Activated CD4-positive, alpha-beta T cell treated with anti-CD3 and anti-CD28 coated beads for 1 hour (primary cell): ENCODE measurements around the gene MTPN.

Experiments used
- DNase-seq: peaks from one replicate; pipeline ENCODE4 v3.0.0-alpha.2; 2020

The MTPN gene, protein sequence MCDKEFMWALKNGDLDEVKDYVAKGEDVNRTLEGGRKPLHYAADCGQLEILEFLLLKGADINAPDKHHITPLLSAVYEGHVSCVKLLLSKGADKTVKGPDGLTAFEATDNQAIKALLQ

DNA sequence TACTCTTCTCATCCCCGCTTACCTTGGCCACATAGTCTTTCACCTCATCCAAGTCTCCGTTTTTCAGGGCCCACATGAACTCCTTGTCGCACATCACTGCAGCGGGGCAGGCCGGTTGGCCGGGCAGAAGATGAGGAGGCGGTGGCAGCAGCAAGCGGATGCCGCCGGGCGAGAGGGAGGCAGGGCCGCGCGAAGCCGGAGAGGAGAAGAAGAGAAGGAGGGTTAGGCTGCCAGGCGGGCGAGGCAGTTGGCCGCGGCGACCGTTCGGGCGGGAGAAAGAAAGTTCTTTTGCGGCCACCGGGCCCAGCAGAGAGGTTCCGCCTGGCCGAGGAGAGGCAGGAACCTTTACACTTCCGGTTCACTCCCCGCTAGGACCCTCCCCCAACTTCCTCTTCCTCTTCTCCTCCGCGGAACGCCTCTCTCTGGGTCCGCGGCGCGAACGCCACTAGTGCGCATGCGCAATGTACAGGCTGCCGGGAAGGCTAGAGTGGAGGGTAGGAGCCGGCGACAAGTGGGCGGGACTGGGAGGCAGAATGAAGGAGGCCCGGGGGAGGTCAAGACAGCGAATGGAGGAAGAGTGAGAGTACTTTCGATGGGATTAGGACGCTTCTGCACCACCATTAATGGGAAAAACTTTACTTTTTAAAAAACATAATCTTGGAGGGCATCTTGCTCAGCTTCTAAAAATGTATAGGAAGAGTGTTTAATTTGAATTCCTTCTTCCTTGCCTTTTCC is at the start of gene MTPN:
MTPN (minus strand) TSS at position 353 of the 735 bp plus-strand sequence; CDS start at position 94, 259 bp downstream.
- peak; percentile 98 for DNase-seq

DNA sequence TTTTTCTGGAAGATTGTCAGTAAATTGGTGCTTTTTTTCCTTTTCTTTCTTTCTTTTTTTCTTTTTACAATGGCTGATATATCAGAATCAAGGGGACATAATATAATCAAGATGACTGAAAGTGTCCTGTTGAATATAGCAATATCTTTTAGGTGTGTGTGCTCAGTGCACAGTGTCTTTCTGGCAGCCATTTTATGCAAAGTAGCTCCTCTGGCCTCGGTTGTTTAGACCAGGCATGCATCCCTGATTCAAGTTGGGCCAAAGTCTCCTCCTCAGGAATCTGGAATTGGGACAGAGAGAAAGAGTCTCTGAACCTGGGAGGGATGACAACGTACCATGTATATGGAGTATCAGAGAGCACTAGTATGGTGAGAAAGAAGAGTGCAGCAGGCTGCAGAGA is 49.0 kb upstream of the MTPN start:
- no peak for DNase-seq

DNA sequence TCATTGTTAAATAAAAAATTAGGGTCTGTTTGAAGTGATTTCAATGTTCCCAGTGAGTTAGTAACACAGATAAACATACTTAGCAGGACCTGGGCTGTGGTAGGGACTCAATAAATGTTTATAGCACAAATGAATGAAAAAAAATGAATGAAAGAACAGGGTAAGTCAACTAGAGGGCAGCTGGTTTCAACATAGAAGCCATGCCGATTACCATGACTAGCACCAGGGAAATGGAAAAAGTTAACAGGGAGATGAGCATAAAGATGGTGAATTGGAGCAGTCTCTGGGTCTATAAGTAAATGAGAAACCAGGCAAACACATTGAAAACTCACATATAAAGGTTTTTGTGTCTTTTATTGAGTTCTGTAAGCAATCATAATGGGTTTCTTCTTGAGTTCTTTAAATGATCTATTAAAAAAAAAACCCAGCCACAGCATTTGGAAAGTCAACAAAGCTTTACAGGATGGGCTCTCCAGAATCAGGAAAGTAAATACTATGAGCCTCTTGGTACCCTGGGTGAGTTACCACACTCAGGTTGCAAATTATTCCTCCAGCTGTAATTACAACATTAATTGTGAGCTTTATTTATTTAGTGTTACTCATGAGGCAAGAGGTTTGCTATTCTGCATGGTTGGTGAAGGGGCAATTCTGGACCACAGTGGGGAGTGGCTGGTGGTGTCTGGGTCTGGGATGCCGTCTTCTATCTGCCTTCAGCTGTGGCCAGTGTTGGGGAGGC is 46.1 kb upstream of the MTPN start:
- DNase-seq: no peak

DNA sequence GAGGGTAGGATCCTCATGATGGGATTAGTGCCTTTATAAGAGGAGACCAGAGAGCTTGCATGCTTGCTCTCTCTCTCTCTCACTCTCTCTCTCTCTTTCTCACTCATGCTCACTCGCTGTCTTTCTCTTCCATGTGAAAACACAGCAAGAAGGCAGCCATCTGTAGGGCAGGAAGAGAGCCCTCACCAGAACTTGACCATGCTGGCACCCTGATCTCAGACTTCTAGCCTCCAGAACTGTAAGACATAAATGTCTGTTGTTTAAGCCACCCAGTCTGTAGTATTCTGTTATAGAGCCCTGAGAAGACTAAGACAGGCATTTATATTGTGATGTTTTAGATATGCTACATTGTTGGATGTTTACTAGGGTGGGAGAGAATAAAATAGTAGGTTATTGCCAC is 43.4 kb upstream of the MTPN start:
- DNase-seq: no peak

DNA sequence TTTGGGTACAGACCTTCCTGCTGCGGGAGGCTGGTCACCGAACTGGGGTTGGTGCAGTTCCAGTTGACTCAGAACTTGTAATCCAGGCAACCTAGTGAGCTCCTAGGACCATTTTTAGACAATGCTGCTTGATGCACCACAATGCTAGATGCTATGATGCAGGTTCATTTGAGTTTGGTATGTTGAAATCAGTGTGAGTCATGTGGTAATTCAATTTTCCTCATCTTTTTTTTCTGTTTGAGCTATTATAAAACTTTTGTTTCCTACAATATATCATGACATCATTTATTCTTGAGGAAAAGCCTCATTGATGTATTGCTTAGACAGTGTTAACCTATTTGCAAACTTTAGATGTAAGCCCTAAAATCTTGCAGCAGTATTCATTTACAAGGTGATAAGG is 40.9 kb upstream of the MTPN start:
- no peak for DNase-seq

DNA sequence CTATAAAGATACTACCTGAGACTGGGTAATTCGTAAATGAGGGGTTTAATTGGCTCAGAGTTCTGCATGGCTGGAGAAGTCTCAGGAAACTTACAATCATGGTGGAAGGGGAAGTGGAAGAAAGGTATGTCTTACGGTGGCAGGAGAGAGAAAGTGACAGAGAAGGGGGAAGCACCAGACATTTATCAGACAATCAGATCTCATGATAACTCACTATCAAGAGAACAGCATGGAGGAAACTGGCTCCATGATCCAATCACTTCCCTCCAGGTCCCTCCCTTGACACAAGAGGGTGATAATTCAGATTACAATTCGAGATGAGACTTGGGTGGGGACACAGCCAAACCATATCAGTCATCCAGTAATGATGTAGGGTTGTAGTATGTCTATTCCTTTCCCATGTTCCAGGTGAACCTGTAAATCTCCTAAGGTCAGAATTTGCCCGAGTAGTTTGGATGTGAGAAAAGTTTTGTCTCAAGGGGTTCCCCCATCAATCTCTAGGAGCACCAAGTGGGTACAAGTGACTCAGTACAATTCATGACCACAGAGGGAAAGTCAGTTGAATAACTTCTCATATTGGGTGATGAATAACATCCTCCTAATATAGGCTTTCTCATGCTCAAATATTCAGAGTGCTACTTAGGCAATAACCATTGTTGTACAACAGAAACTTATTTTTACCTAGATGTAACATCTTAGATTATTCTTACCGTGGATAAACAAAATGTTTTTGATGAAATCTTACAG is 39.7 kb upstream of the MTPN start:
- no peak for DNase-seq

DNA sequence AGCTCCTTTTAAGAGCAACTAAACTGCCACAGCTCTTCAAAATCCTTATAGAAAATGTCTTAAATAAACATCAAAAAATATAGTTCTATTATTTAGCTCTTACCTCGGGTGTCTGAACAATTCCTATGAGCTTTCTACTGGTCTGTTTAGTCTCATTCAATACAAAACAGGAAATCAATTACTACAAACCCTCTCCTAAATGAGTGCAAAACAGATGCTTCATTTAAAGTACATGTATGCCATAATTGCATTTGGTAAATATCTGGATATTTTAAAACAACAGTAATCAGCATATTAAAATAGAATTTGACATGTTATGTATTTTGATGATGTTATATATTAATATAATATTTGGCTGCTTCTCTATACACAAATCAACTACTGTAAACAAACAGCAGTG is 38.5 kb upstream of the MTPN start:
- no peak for DNase-seq

DNA sequence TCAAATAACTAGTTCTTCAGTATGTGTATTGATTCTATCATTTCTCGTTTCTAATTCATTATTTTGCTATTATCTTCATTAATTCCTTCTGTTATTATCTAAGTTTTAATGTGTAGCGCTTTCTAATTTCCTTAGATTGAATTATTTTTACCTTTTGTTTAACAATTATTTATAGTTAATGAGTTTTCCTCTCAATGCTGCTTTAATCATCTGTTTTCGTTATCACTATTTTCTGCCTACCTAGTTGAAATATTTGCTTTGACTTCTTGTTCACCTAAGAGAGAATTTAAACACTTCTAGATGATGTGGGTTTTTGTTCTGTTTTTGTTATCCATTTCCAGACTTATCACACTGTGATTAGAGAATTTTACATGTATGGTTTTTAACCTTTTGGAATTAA is 37.5 kb upstream of the MTPN start:
- DNase-seq: no peak

DNA sequence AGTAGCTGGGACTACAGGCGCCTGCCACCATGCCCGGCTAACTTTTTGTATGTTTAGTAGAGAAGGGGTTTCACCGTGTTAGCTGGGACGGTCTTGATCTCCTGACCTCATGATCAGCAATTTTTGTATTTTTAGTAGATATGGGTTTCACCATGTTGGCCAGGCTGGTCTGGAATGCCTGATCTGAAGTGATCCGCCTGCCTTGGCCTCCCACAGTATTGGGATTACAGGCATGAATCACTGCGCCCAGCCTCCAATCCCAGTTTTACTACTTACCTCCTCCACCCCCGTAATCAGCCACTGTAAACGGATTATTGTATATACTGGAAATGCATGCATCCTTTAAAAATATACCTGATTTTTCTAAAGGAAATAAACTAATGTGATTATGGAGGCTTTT is 35.1 kb upstream of the MTPN start:
- no peak for DNase-seq

DNA sequence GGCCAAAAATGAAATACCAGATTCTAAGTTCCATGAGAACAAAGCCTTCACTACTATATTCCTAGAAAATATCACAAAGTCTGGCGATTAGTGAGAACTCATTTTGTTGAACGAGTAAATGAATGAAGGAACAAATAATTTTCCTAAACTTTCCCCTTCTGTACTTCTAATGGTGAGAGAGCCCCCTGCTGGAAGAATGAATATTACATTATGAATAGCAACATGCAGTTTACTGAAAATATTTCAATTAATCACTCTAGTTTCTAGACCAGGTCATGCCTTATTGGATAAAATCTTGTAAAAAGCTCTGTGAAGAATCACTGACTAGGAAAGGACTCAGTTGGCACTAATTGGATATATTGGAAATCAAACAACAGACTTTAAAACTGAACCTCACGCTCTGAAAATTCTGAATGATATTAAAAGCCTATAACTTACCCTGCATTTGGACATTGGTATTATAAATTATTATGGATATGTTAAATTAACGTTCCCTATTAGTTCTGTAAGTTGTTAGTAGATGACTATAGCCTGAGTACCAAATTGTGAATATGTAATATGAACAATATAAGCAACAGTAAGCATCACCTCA is 32.4 kb upstream of the MTPN start:
- DNase-seq: no peak

DNA sequence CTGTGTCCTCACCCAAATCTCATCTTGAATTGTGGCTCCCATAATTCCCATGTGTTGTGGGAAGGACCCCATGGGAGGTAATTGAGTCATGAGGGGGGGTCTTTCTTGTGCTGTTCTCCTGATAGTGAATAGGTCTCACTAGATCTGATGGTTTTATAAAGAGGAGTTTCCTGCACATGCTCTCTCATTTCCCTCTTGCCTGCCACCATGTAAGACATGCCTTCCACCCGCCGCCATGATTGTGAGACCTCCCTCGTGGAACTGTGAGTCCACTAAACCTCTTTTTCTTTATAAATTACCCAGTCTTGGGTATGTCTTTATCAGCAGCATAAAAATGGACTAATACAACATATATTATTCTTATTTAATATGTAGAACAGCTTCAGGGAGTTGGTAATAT is 29.0 kb upstream of the MTPN start:
- no peak for DNase-seq

DNA sequence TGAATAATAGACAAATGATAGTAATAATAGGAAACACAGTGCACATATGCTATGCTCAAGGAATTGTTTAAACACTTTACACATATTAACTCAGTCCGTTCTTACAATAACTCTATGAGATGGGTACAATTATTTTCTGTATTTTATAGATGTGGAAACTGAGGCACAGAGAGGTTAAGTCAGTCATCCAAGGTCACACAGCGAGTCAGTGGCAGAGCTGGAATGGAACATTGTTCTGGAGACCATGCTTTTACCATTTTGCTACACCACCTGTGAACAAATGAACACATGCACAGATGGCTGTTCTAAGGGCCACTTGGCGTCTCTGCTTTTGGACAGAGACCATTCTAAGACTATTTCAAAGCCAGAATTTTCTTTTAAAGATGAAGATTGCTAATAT is 26.9 kb upstream of the MTPN start:
- no peak for DNase-seq

DNA sequence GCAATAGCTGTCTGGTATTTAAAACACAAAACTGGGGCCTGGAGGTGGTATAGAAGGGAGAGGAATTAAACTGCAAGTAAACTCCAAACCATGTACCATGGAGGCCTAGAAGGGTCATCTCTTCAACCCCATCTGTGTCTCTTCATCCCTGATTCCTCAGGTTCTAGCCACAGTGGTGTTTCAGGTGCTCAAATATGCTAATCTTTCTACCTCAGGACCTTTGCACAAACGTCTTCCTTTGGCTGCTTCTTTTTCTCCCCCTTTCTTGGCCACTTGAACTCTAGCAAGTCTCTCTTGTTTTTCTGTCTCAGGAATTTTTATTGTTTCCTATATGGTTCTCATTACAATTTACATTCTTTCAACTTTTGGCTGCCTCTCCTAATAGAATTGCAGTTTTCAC is 25.6 kb upstream of the MTPN start:
- no peak for DNase-seq

DNA sequence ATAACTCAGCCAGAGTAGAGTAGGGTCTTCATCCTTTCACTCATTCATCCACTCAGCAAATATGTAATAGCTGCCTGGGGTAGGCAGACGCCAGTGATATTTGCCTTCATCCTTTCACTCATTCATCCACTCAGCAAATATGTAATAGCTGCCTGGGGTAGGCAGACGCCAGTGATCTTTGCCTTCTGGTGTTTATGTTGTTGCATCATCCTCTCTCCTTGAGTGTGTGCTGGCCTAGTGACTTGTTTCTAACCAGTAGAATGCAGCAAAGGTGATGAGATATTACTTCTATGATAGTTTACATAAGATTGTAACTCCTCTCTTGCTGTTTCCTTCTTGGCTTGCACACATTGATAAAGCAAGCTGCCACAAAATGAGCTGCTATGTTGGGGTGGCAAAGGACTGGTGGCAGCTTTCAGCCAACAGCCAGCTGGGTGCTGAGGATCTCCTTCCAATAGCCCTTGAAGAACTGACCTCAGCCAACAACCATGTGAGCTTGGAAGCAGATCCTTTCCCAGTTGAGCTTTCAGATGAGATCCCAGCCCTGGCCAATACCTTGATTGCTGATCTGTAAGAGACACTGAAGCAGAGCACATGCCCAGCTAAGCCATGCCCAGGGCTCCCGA is 23.2 kb upstream of the MTPN start:
- DNase-seq: no peak

DNA sequence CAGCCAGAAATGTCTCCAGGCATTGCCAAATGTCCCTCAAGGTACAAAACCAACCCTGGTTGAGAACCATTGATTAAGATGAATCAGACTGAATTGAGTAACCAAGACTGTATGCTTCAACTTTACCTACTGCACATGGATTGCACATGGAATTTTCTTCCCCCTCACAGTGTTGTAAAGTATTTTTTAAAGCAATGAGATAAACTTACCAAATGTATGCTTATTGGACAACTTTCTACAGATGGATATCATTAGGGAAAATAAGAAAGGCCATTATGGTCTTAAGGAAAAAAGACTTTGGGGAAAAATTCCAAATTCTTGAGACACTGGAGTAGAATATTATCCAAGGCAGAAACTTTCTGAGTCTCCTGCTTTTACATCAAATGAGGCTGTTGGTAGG is 20.9 kb upstream of the MTPN start:
- DNase-seq: no peak

DNA sequence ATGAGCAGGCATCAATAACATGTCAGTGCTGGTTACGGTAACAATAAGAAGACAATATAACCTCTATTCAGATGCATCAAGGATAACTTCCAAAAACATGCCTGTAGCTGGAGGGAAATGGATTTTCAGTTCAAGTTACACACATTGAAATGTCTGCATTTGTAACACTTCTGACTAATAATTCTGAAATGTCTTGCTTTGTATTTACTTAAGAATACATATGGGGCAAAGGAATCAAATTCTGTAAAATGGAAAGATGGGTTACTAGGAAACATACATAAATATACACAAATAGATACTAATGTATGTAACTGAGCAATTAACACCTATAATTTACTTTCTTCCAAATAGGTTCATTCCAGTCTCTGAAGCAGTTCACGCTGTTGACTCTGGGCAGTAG is 18.6 kb upstream of the MTPN start:
- DNase-seq: no peak

DNA sequence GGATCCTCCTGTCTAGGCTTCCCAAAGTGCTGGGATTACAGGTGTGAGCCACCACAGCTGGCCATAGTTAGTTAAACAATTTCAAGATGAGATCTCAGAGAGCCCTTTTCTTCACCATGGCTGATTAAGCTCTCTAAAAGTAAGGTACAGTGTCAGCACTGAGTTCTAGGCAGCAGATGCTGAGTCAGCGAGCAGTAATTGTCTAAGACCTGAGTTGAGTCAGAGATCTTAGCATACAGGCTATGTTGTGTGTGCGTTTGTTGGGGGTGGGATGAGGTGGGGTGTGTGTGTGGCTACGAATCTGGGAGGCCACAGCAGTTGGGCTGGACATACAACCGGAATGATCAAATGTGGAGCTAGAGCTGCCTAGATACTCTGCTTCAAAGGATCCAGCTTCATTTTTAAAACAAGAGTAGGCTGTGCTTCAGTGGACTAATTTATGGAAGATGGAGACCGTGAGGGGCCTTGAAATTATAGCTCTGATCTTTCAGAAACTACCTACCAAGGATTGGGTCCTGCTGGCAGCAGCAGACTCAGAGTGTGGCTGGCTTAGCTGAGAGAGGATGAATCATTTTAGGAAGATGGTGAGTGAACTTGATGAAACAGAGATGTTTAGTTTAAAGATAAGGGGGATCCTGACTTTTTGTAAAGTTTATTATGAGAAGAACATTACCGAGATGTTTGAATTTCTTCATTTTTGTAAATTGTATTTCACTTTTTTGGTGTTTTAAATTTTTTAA is 17.5 kb upstream of the MTPN start:
- no peak for DNase-seq

DNA sequence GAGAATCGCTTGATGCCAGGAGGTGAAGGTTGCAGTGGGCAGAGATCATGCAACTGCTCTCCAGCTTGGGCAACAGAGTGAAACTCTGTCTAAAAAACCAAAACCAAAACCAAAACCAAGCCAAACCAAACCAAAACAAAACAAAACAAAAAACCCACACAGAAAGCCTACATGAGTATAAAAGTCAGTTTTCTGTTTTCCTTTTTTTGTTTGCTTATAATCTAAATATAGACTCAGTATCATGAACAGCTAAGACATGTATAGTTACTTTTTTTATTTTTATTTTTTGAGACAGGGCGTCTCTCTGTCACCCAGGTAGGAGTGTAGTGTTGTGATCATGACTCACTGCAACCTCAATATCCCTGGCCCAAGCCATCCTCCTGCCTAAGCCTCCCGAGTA is 16.8 kb upstream of the MTPN start:
- DNase-seq: no peak

DNA sequence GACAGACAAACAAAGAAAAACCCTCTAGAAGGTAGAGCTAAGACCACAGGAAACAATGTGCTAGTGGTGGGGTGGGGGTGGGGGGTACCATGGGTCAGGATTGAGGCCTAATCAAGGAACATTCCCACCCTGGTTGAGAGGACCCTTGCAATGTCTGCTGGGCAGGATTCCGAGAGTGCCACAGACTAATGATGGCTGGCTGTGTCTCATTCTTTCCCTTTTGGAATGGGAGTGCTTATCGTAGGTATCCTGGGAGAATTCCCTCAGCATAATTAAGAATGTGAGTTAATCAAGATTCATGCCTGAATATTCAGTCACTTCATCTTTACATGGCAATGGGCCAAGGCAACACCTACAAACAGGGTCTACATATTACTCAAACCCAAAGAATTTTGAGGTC is 14.7 kb upstream of the MTPN start:
- no peak for DNase-seq

DNA sequence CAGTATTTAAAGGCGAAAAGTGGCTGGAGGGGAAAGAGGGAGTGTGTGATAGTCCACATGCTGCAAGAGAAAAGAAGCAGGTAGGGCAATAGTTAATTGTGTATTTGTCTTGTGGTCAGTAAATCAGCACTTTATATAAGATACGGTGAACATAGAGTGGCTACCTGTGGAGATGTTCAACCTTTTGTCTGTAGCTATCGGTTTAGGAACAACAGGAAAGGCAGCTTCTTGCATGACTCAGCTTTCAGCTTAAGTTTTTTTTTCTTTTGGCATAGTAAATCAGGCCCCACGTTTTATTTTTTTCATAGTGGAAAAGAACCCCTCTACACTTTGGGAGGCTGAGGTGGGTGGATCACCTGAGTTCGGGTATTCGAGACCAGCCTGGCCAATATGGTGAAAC is 14.2 kb upstream of the MTPN start:
- no peak for DNase-seq

DNA sequence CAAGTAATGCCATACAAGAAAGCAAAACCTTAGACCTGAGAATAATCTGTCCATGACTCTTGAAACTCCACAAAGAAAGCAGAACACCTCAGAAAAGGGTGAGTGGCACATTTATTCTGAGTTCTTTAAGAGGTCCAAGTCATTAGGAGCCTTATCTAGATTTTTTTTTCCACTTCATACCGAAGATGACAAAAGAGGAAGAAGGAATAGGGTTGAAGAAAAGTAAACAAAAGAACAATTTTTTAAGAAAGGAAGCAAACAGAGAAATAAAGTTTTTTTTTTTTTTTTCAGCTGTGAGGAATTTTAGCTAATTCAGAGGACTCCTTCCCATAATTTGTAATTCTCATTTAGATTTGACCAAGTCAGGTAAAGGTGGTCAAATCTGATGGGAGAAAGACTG is 13.1 kb upstream of the MTPN start:
- DNase-seq: no peak

DNA sequence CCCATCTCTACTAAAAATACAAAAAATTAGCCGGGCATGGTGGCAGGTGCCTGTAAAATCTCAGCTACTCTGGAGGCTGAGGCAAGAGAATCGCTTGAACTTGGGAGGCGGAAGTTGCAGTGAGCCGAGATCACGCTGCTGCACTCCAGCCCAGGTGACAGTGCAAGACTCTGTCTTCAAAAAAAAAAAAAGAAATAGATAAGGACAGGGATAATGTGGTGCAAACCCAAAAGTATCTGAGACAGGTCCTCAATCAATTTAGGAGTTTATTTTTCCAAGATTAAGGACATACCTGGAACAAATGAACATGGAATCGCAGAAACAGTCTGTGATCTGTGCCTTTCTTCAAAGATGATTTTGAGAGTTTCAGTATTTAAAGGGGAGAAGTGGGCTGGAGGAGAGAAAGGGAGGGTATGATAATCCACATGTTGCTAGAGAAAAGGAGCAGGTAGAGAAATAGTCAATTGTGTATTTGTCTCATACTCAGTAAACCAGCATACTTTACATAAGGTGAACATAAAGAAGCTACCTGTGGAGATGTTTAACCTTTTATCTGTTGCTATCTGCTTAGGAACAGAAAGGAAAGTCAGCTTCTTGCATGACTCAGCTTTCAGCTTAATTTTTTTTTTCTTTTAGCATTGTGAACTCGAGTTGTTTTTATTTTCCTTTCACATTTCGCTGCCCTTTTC is 4.9 kb upstream of the MTPN start:
- DNase-seq: no peak
